Measurements from ENCODE around the gene M1AP. TPM values are rescaled to one million over a fixed set of nuclear protein-coding genes. Genes with fewer than 3 reads are reported as not detected.

The M1AP gene
- total RNA-seq, 4 donors from 2014 or later, result 0.38 to 2.7 (median 0.52) TPM; not detected in 1

DNA sequence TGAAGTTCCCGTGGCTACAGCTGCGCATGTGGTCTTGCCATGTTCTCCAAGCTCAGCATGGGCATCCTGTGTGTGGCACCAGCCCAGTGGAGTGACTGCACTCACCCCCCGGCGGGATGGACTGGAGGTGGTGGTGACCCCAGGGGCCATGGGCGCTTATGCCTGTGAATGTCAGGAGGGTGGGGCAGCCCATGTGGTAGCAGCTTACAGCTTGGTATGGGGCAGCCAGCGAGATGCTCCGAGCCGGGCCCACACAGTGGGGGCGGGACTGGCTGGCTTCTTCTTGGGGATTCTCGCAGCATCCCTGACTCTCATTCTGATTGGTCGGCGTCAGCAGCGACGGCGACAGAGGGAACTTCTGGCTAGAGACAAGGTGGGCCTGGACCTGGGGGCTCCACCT lies 31.5 kb upstream of the M1AP start:
- intact Hi-C loops (cut with DNase I; ENCODE audit: low total_unique reads), result no loop called here
- 95 to 96% methylated on average over 4 to 15 of the region's 15 CpGs for WGBS, 2 donors
- no peak overlapping the region for H3K4me3 ChIP-seq (ENCODE audit: low read depth, poor library complexity, severe bottlenecking)
- no peak for TF ChIP-seq POLR2A (IDR thresholded peaks at IDR 0.05)
- TF ChIP-seq CTCF (IDR thresholded peaks at IDR 0.05), result no peak
- DNase-seq (ENCODE audit: low spot score in 2 of 2), result no peak

- no peak for DNase-seq (ENCODE audit: low spot score in 2 of 2)
- no peak overlapping the region for H3K4me3 ChIP-seq (ENCODE audit: low read depth, poor library complexity, severe bottlenecking)
- 92 to 94% methylated on average over 4 of the region's 4 CpGs for WGBS, 2 donors
- intact Hi-C loops (cut with DNase I; ENCODE audit: low total_unique reads), result no loop called here
- no peak for TF ChIP-seq POLR2A (IDR thresholded peaks at IDR 0.05)
These were observed 28.2 kb upstream of the M1AP start for GRCh38 chr2:74676331-74676730.

DNA sequence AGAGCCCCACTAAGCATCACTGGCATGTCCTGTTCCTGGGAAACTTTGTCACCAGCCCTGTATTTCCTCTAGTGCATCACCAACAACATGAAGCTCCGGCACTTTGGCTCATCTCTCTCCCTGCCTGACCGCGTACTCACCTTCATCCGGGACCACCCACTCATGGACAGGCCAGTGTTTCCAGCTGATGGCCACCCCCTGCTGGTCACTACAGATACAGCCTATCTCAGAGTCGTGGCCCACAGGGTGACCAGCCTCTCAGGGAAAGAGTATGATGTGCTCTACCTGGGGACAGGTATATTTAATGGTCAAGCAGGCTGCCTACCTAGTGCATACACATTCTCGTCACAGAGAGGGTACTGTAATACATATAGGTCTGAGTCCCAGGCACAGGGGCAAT lies 27.0 kb upstream of the M1AP start:
- no peak overlapping the region for H3K4me3 ChIP-seq (ENCODE audit: low read depth, poor library complexity, severe bottlenecking)
- WGBS, 2 donors, result 92 to 93% methylated on average over 6 of the region's 6 CpGs

GRCh38 chr2:74673826-74674528 lies 25.8 kb upstream of the M1AP start:
- no peak for DNase-seq (ENCODE audit: low spot score in 2 of 2)
- 91 to 93% methylated on average over 7 of the region's 7 CpGs for WGBS, 2 donors
- no peak overlapping the region for H3K4me3 ChIP-seq (ENCODE audit: low read depth, poor library complexity, severe bottlenecking)
- intact Hi-C loops (cut with DNase I; ENCODE audit: low total_unique reads), result no loop called here
- TF ChIP-seq CTCF (IDR thresholded peaks at IDR 0.05), result no peak

More for the DNA sequence above, 27.0 kb upstream of the M1AP start:
- no peak for TF ChIP-seq POLR2A (IDR thresholded peaks at IDR 0.05)
- TF ChIP-seq CTCF (IDR thresholded peaks at IDR 0.05), result no peak
- DNase-seq (ENCODE audit: low spot score in 2 of 2), result no peak
- intact Hi-C loops (cut with DNase I; ENCODE audit: low total_unique reads), result no loop called here

DNA sequence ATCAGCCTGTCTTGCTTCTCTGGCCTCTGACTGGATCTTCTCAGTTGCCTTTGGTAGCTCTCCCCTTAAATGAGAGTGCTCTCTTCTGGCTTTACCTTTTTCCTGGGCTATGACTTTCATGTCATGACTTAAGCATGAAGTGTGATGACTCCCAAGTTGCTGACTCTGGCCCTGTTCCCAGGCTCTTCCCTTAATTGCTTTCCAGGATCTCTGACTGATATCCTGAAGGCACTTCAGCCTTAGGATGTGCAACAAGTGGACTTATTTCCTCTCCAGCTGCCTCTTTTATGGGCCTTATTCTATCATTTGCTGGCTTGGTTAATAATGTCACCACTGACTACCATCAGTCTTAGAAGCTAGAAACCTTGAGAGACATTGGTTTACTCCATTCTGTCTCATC lies 23.3 kb upstream of the M1AP start:
- intact Hi-C loops (cut with DNase I; ENCODE audit: low total_unique reads), result no loop called here

DNA sequence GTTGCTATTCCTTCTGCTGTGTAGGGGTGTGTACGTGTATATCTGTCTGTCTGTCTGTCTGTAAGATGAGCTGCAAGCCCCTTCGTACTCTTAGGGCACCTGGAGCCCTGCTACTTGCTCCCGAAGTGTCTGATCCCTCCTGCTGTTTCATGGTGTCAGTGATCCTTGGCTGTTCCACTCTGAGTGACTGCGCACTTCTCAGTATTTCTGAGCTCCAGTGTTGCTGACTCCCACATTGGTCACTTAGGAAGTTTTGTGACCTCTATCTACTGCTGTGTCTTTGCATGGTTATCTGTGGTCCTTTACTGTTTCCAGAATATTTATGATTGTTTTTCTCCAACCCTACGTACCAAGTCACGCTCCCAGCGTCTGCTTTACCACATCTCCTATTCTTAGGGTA lies 22.1 kb upstream of the M1AP start:
- no peak for TF ChIP-seq POLR2A (IDR thresholded peaks at IDR 0.05)
- no peak for TF ChIP-seq CTCF (IDR thresholded peaks at IDR 0.05)
- WGBS, 2 donors, result 92 to 93% methylated on average over 7 of the region's 7 CpGs
- H3K4me3 ChIP-seq (ENCODE audit: low read depth, poor library complexity, severe bottlenecking), result no peak overlapping the region
- DNase-seq (ENCODE audit: low spot score in 2 of 2), result no peak
- intact Hi-C loops (cut with DNase I; ENCODE audit: low total_unique reads), result no loop called here

More for the DNA sequence above, 23.3 kb upstream of the M1AP start:
- no peak for DNase-seq (ENCODE audit: low spot score in 2 of 2)
- H3K4me3 ChIP-seq (ENCODE audit: low read depth, poor library complexity, severe bottlenecking), result no peak overlapping the region
- TF ChIP-seq POLR2A (IDR thresholded peaks at IDR 0.05) (no peak), CTCF (IDR thresholded peaks at IDR 0.05) (no peak)

All from lower leg skin (tissue), 4 donors.